ENCODE measurements around the gene MAP3K4.

DNA sequence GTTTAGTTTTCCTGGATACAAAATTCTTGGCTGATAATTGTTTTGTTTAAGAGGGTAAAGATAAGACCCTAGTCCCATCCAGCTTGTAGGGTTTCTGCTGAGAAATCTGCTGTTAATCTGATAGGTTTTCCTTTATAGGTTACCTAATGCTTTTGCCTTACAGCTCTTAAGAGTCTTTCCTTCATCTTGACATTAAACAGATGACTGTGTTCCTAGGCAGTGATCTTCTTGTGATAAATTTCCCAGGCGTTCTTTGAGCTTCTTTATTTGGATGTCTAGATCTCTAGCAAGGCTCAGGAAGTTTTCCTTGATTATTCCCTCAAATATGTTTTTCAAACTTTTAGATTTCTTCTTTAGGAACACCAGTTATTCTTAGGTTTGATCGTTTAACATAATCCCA, 134.0 kb downstream of the MAP3K4 start:
- TF ChIP-seq, protein P1, sequence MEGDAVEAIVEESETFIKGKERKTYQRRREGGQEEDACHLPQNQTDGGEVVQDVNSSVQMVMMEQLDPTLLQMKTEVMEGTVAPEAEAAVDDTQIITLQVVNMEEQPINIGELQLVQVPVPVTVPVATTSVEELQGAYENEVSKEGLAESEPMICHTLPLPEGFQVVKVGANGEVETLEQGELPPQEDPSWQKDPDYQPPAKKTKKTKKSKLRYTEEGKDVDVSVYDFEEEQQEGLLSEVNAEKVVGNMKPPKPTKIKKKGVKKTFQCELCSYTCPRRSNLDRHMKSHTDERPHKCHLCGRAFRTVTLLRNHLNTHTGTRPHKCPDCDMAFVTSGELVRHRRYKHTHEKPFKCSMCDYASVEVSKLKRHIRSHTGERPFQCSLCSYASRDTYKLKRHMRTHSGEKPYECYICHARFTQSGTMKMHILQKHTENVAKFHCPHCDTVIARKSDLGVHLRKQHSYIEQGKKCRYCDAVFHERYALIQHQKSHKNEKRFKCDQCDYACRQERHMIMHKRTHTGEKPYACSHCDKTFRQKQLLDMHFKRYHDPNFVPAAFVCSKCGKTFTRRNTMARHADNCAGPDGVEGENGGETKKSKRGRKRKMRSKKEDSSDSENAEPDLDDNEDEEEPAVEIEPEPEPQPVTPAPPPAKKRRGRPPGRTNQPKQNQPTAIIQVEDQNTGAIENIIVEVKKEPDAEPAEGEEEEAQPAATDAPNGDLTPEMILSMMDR (IDR thresholded peaks at IDR 0.05): no peak
- TF ChIP-seq POLR2A (IDR thresholded peaks at IDR 0.05): no peak
